ENCODE data around the gene SEM1.
"Not testable (repeated sequence)": the region's sequence is repeated elsewhere in the genome, so short reads cannot be mapped to it uniquely, and the experiment has no call there.

The SEM1 gene

GRCh38 chr7:96662151-96662550 lies 47.5 kb downstream of the SEM1 start:
- not testable (repeated sequence) for DNase-seq (ENCODE audit: low spot score)

DNA sequence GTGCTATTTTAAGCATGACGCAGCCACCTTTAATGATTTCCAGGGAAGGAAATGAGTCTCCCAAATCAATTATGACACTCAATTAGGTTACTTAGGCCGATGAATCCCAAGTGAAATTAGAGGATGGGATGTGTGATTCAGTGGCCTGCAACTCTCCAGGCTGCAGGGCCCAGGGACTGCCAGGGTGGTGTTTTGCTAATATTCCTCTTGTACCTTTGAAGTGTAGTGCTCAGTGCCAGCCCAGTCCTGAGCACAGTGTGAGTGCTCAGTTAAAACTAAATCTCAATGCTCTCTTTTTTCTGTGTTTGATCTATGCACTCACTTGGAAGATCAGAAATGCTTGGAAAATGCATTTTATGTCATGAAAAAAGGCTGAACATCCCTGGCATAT lies 51.6 kb downstream of the SEM1 start:
- DNase-seq (ENCODE audit: low spot score), result no peak

GRCh38 chr7:96657347-96658021 lies 52.2 kb downstream of the SEM1 start:
- no peak for DNase-seq (ENCODE audit: low spot score)

DNA sequence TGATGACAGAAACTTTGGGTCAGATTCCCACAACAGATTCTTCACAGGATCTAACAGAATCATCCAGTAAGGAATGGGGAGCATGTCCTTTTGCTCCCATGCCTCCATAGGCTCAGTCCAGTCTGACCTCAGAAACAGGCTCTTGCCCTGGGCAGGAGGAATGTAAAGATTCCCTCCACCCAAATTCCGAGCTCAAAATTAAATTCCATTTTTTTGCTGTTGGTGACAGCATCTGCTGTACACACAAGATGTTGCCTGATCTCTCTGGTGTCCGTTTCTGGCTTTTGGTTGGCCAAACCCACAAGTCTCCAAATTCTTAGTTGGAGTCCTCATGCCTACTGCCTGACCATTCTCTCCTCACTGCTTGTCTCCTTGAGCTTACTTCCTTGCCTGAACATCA lies 53.7 kb downstream of the SEM1 start:
- DNase-seq (ENCODE audit: low spot score), result no peak

DNA sequence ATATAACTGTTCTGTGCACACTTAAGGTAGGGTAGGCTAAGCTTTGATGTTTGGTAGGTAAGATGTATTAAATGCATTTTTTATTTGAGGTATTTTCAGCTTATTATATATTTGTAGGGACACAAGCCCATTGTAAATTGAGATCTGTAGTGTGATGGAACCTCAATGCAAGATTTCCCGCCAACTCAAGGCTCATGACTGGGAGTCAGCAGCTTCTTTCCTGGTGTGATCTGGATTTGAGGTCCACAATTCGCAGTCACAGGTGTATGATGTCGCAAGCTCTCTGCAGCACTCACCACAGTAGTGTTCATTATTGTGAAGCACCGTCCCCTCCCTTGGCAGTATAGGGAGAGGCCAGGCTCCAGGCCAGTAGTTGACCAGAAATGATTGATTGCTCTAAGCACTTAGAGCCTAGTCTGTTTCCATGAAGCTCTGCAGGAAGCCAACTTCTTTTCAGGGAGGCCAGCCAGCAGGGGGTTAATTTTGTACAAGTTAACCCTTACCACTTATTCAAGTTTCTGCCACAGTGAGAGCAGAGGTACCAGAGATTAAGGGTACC lies 54.9 kb downstream of the SEM1 start:
- DNase-seq (ENCODE audit: low spot score), result no peak

DNA sequence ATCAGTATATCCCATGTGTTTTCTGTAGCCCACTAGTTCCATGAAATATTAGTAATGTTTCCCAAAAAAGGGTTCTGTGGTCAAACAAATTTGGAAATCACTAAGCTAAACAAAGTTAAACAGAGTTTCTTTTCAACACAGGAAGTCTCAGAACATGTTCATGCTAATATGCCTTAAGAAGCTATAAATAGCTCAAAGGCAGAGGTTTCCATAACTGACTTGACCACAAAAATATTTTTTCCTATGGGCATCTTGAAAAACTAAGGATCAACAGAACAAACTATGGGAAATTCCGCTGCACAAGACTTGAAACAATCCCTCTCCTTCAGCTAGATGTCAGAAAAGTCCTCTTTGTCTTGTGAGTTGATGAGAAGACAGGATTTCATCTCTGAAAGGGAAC lies 59.7 kb downstream of the SEM1 start:
- no peak for DNase-seq (ENCODE audit: low spot score)

- DNase-seq (ENCODE audit: low spot score), result no peak
Measured at GRCh38 chr7:96648784-96649183, 60.9 kb downstream of the SEM1 start.

DNA sequence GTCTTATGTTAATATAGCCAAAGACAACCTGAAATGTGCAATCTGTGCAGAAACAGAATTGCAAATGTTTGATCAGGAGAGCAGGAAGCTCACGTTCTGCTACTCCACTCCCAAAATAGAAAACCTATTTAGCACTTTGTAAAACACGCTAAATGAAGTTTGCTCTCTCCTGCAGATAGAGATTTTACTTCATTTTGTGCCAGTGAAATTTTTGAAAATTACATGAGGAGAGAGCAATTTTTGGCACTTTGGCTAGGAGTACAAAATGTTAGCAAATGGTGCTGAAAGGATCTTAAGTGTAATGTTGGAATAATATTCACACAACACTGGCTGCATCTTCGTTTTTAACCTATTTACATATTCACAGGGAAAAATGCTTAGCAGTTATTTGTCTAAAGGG lies 61.9 kb downstream of the SEM1 start:
- no peak for DNase-seq (ENCODE audit: low spot score)

DNA sequence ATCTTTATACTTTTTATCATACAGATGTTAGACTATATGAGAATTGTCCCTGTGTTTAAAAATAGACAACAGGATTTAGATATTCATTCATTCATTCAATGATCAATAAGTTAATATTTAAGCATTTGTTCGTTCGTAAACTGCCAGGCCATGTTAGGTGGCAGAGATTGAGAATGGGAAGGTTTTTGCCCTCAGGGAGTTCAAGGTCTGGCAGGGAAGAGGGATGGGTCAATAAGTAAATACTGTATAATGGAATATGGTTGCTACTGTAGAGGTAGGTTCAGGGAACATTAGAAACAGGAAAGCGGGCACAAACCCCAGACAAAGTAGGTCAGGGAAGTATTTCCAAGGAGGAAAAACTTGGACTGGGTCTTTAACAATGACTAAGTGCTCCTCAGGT lies 64.6 kb downstream of the SEM1 start:
- DNase-seq (ENCODE audit: low spot score), result no peak

GRCh38 chr7:96643436-96643835 lies 66.2 kb downstream of the SEM1 start:
- not testable (repeated sequence) for DNase-seq (ENCODE audit: low spot score)

DNA sequence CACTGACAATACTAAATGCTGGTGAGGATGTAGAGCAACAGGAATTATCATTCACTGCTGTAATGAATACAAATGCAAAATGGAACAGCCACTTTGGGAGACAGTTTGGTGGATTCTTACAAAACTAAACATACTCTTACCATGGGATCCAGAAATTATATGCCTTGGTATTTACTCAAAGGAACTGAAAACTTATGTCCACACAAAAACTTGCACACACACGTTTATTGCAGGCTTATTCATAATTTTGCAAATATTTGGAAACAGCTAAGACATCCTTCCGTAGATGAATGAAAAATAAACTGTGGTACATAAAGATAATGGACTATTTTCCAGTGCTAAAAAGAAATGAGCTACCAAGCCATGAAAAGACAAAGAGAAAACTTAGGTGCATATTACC lies 69.6 kb downstream of the SEM1 start:
- no peak for DNase-seq (ENCODE audit: low spot score)
